Measurements from ENCODE around the gene PCDHGA3. TPM values are rescaled to one million over a fixed set of nuclear protein-coding genes. Genes with fewer than 3 reads are reported as not detected.

PCDHGA3 gene
- polyA plus RNA-seq, 3 donors, result not detected

DNA sequence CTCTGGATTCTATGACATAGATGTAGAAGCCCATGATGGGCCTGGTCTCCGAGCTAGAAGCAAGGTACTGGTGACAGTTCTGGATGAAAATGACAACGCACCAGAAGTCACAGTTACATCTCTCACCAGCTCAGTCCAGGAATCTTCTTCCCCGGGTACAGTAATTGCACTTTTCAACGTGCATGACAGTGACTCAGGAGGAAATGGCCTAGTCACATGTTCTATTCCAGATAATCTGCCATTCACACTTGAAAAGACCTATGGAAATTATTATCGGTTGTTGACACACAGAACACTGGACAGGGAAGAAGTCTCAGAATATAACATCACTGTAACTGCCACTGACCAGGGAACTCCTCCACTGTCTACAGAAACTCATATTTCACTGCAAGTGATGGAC, 12.5 kb downstream of the PCDHGA3 start:
- no peak overlapping the region for H3K27ac Mint-ChIP-seq

GRCh38 chr5:141356950-141357349, 13.3 kb downstream of the PCDHGA3 start:
- Mint-ChIP-seq H3K36me3 (peaks cover 12 to 15% of the 10 kb centered on the region in 2 donors), H3K27ac (no peak overlapping the region), H3K4me1 (peaks cover 2% of the 10 kb centered on the region), H3K27me3 (ENCODE audit: low read depth in 3 of 3) (peaks cover 33 to 65% (median 58%) of the 10 kb centered on the region in 3 donors), H3K9me3 (peaks cover 38 to 80% (median 62%) of the 10 kb centered on the region in 7 donors), H3K4me3 (peak overlapping the region in 1 of 2 donors; percentile 39)
- DNase-seq, result no peak
- Histone ChIP-seq H3K4me2 (replicated peaks; ENCODE audit: extremely low read depth, low read length, poor library complexity, severe bottlenecking) (no peak overlapping the region), H3K9me3 (replicated peaks in 1 of 2; ENCODE audit: control insufficient read depth in 1 of 2, insufficient read depth in 1 of 2, low read length in 2 of 2) (peaks cover 55 to 77% of the 10 kb centered on the region in 2 donors), H3K79me2 (ENCODE audit: insufficient read depth, low read length) (no peaks in the 10 kb centered on the region), H3K4me3 (replicated peaks in 1 of 3; ENCODE audit: low read depth in 2 of 3, low read length in 3 of 3) (no peak overlapping the region), H3K36me3 (replicated peaks in 1 of 2; ENCODE audit: control insufficient read depth in 1 of 2, insufficient read depth in 2 of 2, low read length in 2 of 2) (no peaks in the 10 kb centered on the region), H4K20me1 (ENCODE audit: insufficient read depth, low read length) (no peaks in the 10 kb centered on the region), H2AFZ (ENCODE audit: insufficient read depth, low read depth, low read length, poor library complexity, severe bottlenecking) (no peak overlapping the region), H3K27ac (ENCODE audit: low read depth in 1 of 2, low read length in 2 of 2) (no peak overlapping the region), H3K4me1 (ENCODE audit: control insufficient read depth in 1 of 2, insufficient read depth in 2 of 2, low read length in 2 of 2) (no peaks in the 10 kb centered on the region), H3K27me3 (ENCODE audit: control insufficient read depth in 2 of 2, insufficient read depth in 2 of 2, low read length in 2 of 2) (peaks cover 29 to 90% of the 10 kb centered on the region in 2 donors), H3K9ac (ENCODE audit: insufficient read depth, low read length, poor library complexity, severe bottlenecking) (no peak overlapping the region)
- no peak for TF ChIP-seq CTCF (IDR thresholded peaks at IDR 0.05)
- 46% methylated on average over 19 of the region's 19 CpGs for WGBS (ENCODE audit: insufficient coverage)
- intact Hi-C loops (cut with micrococcal nuclease), result no loop called here

More for the DNA sequence above, 12.5 kb downstream of the PCDHGA3 start:
- peaks cover 54 to 75% of the 10 kb centered on the region in 2 donors for H3K9me3 ChIP-seq (replicated peaks in 1 of 2; ENCODE audit: control insufficient read depth in 1 of 2, insufficient read depth in 1 of 2, low read length in 2 of 2)
- peaks cover 39 to 80% (median 62%) of the 10 kb centered on the region in 7 donors for H3K9me3 Mint-ChIP-seq
- WGBS (ENCODE audit: insufficient coverage), result 64% methylated on average over 4 of the region's 5 CpGs
- DNase-seq, result no peak
- no peak overlapping the region for H3K9ac ChIP-seq (ENCODE audit: insufficient read depth, low read length, poor library complexity, severe bottlenecking)
- TF ChIP-seq CTCF (IDR thresholded peaks at IDR 0.05), result no peak
- intact Hi-C loops (cut with micrococcal nuclease), result no loop called here
- no peak overlapping the region for H2AFZ ChIP-seq (ENCODE audit: insufficient read depth, low read depth, low read length, poor library complexity, severe bottlenecking)
- H4K20me1 ChIP-seq (ENCODE audit: insufficient read depth, low read length), result no peaks in the 10 kb centered on the region
- H3K4me3 ChIP-seq (replicated peaks in 1 of 3; ENCODE audit: low read depth in 2 of 3, low read length in 3 of 3), result no peak overlapping the region
- peaks cover 30 to 91% of the 10 kb centered on the region in 2 donors for H3K27me3 ChIP-seq (ENCODE audit: control insufficient read depth in 2 of 2, insufficient read depth in 2 of 2, low read length in 2 of 2)
- no peaks in the 10 kb centered on the region for H3K36me3 ChIP-seq (replicated peaks in 1 of 2; ENCODE audit: control insufficient read depth in 1 of 2, insufficient read depth in 2 of 2, low read length in 2 of 2)
- no peak overlapping the region for H3K4me2 ChIP-seq (replicated peaks; ENCODE audit: extremely low read depth, low read length, poor library complexity, severe bottlenecking)
- H3K4me3 Mint-ChIP-seq, result no peak overlapping the region
- peaks cover 10 to 12% of the 10 kb centered on the region in 2 donors for H3K36me3 Mint-ChIP-seq
- H3K4me1 Mint-ChIP-seq, result peaks cover 2% of the 10 kb centered on the region
- H3K4me1 ChIP-seq (ENCODE audit: control insufficient read depth in 1 of 2, insufficient read depth in 2 of 2, low read length in 2 of 2), result no peaks in the 10 kb centered on the region
- no peak overlapping the region for H3K27ac ChIP-seq (ENCODE audit: low read depth in 1 of 2, low read length in 2 of 2)
- no peaks in the 10 kb centered on the region for H3K79me2 ChIP-seq (ENCODE audit: insufficient read depth, low read length)
- H3K27me3 Mint-ChIP-seq (ENCODE audit: low read depth in 3 of 3), result peaks cover 37 to 65% (median 59%) of the 10 kb centered on the region in 3 donors
